Ecto neural progenitor cell (in vitro differentiated cells): ENCODE results near the gene INTS11.
A peak's percentile ranks its signal among the peaks of the same experiment; 100 is the strongest.

Experiments used
- DNase-seq: peaks from one replicate; pipeline ENCODE4 v3.0.0-alpha.2; 2018; ENCODE audit warnings: low spot score

INTS11 gene

GRCh38 chr1:1312450-1313314 lies 11.8 kb downstream of the INTS11 start:
- DNase-seq, result no peak

GRCh38 chr1:1311107-1312104 lies 13.1 kb downstream of the INTS11 start:
- DNase-seq, result no peak

GRCh38 chr1:1310476-1311053 lies 13.9 kb downstream of the INTS11 start:
- no peak for DNase-seq

- DNase-seq, result no peak
Observed at GRCh38 chr1:1310109-1310385, 14.4 kb downstream of the INTS11 start.

- no peak for DNase-seq
Observed at GRCh38 chr1:1309251-1310108, 15.0 kb downstream of the INTS11 start.

GRCh38 chr1:1308756-1309250 lies 15.7 kb downstream of the INTS11 start:
- DNase-seq, result no peak

GRCh38 chr1:1307923-1308755 lies 16.3 kb downstream of the INTS11 start, which contains the start of the genes ACAP3 and PUSL1:
Gene ACAP3, minus strand, starts transcription at chr1:1307930. Its CDS starts 115 bp downstream, at chr1:1307815.
Gene PUSL1, plus strand, starts transcription at chr1:1308597. Its CDS starts 47 bp downstream, at chr1:1308644.
- peak; percentile 91 for DNase-seq

- DNase-seq, result peak; percentile 75
Observed at GRCh38 chr1:1307261-1307922, 17.1 kb downstream of the INTS11 start.

GRCh38 chr1:1306661-1307260 lies 17.7 kb downstream of the INTS11 start:
- DNase-seq, result no peak

- DNase-seq, result no peak
Observed at GRCh38 chr1:1306070-1306660, 18.3 kb downstream of the INTS11 start.

- no peak for DNase-seq
Observed at GRCh38 chr1:1305300-1306069, 19.0 kb downstream of the INTS11 start.

- peak; percentile 87 for DNase-seq
Observed at GRCh38 chr1:1304331-1305299, 19.8 kb downstream of the INTS11 start.

- no peak for DNase-seq
Observed at GRCh38 chr1:1303736-1304135, 20.7 kb downstream of the INTS11 start.

GRCh38 chr1:1302951-1303509 lies 21.4 kb downstream of the INTS11 start:
- DNase-seq, result no peak

GRCh38 chr1:1302006-1302430 lies 22.4 kb downstream of the INTS11 start:
- DNase-seq, result no peak

GRCh38 chr1:1300352-1300739 lies 24.1 kb downstream of the INTS11 start:
- DNase-seq, result no peak
